Measurements from ENCODE around the gene MBD4. TPM values are rescaled to one million over a fixed set of nuclear protein-coding genes. Genes with fewer than 3 reads are reported as not detected.

MBD4 gene
- polyA plus RNA-seq, 1 donor (not counting 4 experiments of a cell fraction or from before 2014, with no cell fraction given) = 35.0 TPM

- Histone ChIP-seq H3K4me2 (ENCODE audit: control insufficient read depth, extremely low read depth, insufficient read depth, low read depth, low read length) (no peak overlapping the region), H3K4me3 (ENCODE audit: control insufficient read depth in 2 of 3, extremely low read depth in 1 of 3, insufficient read depth in 2 of 3, low read depth in 1 of 3, low read length in 3 of 3) (no peak overlapping the region), H3K36me3 (ENCODE audit: control insufficient read depth in 2 of 2, extremely low read depth in 1 of 2, insufficient read depth in 2 of 2, low read length in 2 of 2) (no peaks in the 10 kb centered on the region), H3K4me1 (ENCODE audit: control insufficient read depth, extremely low read depth, insufficient read depth, low read length) (peaks cover 23% of the 10 kb centered on the region), H4K20me1 (ENCODE audit: control insufficient read depth, extremely low read depth, insufficient read depth, low read length) (no peaks in the 10 kb centered on the region), H3K9me1 (ENCODE audit: control insufficient read depth, extremely low read depth, insufficient read depth, low read length) (no peaks in the 10 kb centered on the region), H2AFZ (ENCODE audit: control insufficient read depth, low read length) (no peak overlapping the region), H3K27ac (ENCODE audit: control insufficient read depth, insufficient read depth, low read length) (no peak overlapping the region), H3K9ac (ENCODE audit: control insufficient read depth, extremely low read depth, insufficient read depth, low read length) (no peak overlapping the region), H3K27me3 (ENCODE audit: control insufficient read depth, extremely low read depth, insufficient read depth, low read length) (no peaks in the 10 kb centered on the region), H3K79me2 (ENCODE audit: control insufficient read depth, insufficient read depth, low read length) (no peaks in the 10 kb centered on the region), H3K9me3 (ENCODE audit: control insufficient read depth, low read depth, low read length) (no peaks in the 10 kb centered on the region)
- DNase-seq (ENCODE audit: low read depth, low spot score) = no peak
- no peak for FAIRE-seq
- dilution Hi-C loops (cut with MboI; ENCODE audit: extremely low pct_ligation_motif_present, low sequenced_read_pairs) = no loop called here
- TF ChIP-seq, protein P1, sequence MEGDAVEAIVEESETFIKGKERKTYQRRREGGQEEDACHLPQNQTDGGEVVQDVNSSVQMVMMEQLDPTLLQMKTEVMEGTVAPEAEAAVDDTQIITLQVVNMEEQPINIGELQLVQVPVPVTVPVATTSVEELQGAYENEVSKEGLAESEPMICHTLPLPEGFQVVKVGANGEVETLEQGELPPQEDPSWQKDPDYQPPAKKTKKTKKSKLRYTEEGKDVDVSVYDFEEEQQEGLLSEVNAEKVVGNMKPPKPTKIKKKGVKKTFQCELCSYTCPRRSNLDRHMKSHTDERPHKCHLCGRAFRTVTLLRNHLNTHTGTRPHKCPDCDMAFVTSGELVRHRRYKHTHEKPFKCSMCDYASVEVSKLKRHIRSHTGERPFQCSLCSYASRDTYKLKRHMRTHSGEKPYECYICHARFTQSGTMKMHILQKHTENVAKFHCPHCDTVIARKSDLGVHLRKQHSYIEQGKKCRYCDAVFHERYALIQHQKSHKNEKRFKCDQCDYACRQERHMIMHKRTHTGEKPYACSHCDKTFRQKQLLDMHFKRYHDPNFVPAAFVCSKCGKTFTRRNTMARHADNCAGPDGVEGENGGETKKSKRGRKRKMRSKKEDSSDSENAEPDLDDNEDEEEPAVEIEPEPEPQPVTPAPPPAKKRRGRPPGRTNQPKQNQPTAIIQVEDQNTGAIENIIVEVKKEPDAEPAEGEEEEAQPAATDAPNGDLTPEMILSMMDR (optimal IDR thresholded peaks at IDR 0.05 in 1 of 3, IDR thresholded peaks at IDR 0.05 in 1 of 3, conservative IDR thresholded peaks at IDR 0.05 in 1 of 3; ENCODE audit: extremely low read depth in 1 of 3, insufficient read depth in 2 of 3, low read length in 3 of 3) = no peak
- TF ChIP-seq EZH2 (IDR thresholded peaks at IDR 0.05; ENCODE audit: low read length) = no peak
Observed at GRCh38 chr3:129422897-129423296, 16.9 kb downstream of the MBD4 start.

DNA sequence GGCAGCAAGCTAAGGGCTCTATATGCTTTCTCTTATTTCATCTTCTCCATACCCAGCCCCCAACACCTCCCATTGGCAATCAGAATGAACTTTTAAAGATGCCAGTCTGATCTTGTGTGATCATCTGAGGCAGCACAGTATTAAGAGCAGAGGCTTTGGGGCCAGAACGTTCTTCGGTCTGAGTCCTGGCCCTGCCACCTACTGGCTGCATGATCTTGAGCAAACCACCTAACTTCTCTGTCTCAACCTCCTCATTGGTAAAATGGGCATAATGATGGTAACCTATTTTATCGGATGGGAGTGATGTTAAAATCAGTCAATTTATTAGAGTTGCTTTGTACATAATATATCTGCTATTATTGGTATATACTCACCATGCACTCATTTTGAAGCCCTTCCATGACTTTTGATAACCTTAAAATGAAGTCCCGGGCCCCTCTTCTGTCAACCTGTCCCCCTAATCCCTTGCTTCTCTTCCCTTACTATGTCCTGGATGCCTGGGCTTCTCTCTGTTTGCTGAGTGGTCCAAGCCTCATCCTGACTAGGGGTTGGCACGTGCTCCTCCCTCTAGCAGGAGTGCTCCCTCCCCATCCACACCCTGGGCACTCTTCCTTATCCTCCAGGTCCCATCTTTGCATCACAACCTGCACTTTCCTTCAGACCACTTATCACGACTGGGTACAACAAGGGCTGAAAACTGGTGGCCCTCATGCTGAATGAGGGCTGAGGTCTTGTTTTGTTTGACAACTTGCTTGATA is 17.6 kb downstream of the MBD4 start:
- Histone ChIP-seq H4K20me1 (ENCODE audit: control insufficient read depth, extremely low read depth, insufficient read depth, low read length) (no peaks in the 10 kb centered on the region), H3K9me1 (ENCODE audit: control insufficient read depth, extremely low read depth, insufficient read depth, low read length) (no peaks in the 10 kb centered on the region), H3K4me1 (ENCODE audit: control insufficient read depth, extremely low read depth, insufficient read depth, low read length) (peaks cover 21% of the 10 kb centered on the region), H3K27ac (ENCODE audit: control insufficient read depth, insufficient read depth, low read length) (no peak overlapping the region), H3K4me2 (ENCODE audit: control insufficient read depth, extremely low read depth, insufficient read depth, low read depth, low read length) (no peak overlapping the region), H3K27me3 (ENCODE audit: control insufficient read depth, extremely low read depth, insufficient read depth, low read length) (no peaks in the 10 kb centered on the region), H3K36me3 (ENCODE audit: control insufficient read depth in 2 of 2, extremely low read depth in 1 of 2, insufficient read depth in 2 of 2, low read length in 2 of 2) (no peaks in the 10 kb centered on the region), H3K9me3 (ENCODE audit: control insufficient read depth, low read depth, low read length) (no peaks in the 10 kb centered on the region), H2AFZ (ENCODE audit: control insufficient read depth, low read length) (no peak overlapping the region), H3K4me3 (ENCODE audit: control insufficient read depth in 2 of 3, extremely low read depth in 1 of 3, insufficient read depth in 2 of 3, low read depth in 1 of 3, low read length in 3 of 3) (no peak overlapping the region), H3K9ac (ENCODE audit: control insufficient read depth, extremely low read depth, insufficient read depth, low read length) (no peak overlapping the region), H3K79me2 (ENCODE audit: control insufficient read depth, insufficient read depth, low read length) (no peaks in the 10 kb centered on the region)
- dilution Hi-C loops (cut with MboI; ENCODE audit: extremely low pct_ligation_motif_present, low sequenced_read_pairs) = no loop called here
- DNase-seq (ENCODE audit: low read depth, low spot score) (no peak), FAIRE-seq (no peak)
- TF ChIP-seq, protein P1 (optimal IDR thresholded peaks at IDR 0.05 in 1 of 3, IDR thresholded peaks at IDR 0.05 in 1 of 3, conservative IDR thresholded peaks at IDR 0.05 in 1 of 3; ENCODE audit: extremely low read depth in 1 of 3, insufficient read depth in 2 of 3, low read length in 3 of 3) = peak in 2 of 3 experiments; percentile 11 to 31
- no peak for TF ChIP-seq EZH2 (IDR thresholded peaks at IDR 0.05; ENCODE audit: low read length)
